ENCODE data around the gene FBXL7. TPM values are rescaled to one million over a fixed set of nuclear protein-coding genes. Genes with fewer than 3 reads are reported as not detected.

Gene FBXL7
- total and polyA plus RNA-seq, 2 donors (not counting 1 experiment from before 2014, with no cell fraction given) = not detected

- CTCF ChIA-PET = no interaction called here
- H3K4me3 Mint-ChIP-seq = no peak overlapping the region
- POLR2A ChIA-PET = no interaction called here
- no peak overlapping the region for H3K9ac ChIP-seq (ENCODE audit: low read length)
- no peak overlapping the region for H2AFZ ChIP-seq (ENCODE audit: insufficient read depth, low read depth, low read length, poor library complexity, severe bottlenecking)
- DNase-seq (no peak), ATAC-seq (ENCODE audit: low read depth) (no peak)
- no peak overlapping the region for H3K27ac Mint-ChIP-seq
- no peaks in the 10 kb centered on the region for H3K27me3 ChIP-seq (replicated peaks in 1 of 4; ENCODE audit: control extremely low read depth in 1 of 4, control insufficient read depth in 3 of 4, insufficient read depth in 4 of 4, low read length in 3 of 4)
- WGBS (ENCODE audit: insufficient coverage) = 38% methylated on average over 1 of the region's 3 CpGs
- peaks cover 0 to 9% (median 0%) of the 10 kb centered on the region in 3 donors for H3K9me3 ChIP-seq (ENCODE audit: control extremely low read depth in 1 of 3, control insufficient read depth in 2 of 3, insufficient read depth in 1 of 3, low read length in 2 of 3)
- no peaks in the 10 kb centered on the region for H4K20me1 ChIP-seq (ENCODE audit: control insufficient read depth, insufficient read depth, low read length, poor library complexity, severe bottlenecking)
- H3K27ac ChIP-seq (ENCODE audit: low read length in 2 of 2) = no peak overlapping the region
- TF ChIP-seq EZH2 (IDR thresholded peaks at IDR 0.05; ENCODE audit: borderline replicate concordance, insufficient read depth, low read depth, low read length, poor library complexity, severe bottlenecking) (no peak), CTCF (IDR thresholded peaks at IDR 0.05) (no peak)
- H3K4me1 Mint-ChIP-seq = no peaks in the 10 kb centered on the region
- H3K4me1 ChIP-seq (ENCODE audit: control insufficient read depth in 2 of 2, insufficient read depth in 2 of 2, low read length in 2 of 2) = no peaks in the 10 kb centered on the region
- intact Hi-C loops (cut with micrococcal nuclease) = no loop called here
- H3K4me2 ChIP-seq (replicated peaks; ENCODE audit: low read depth, low read length, poor library complexity, severe bottlenecking) = no peak overlapping the region
- no peaks in the 10 kb centered on the region for H3K9me3 Mint-ChIP-seq (ENCODE audit: insufficient read depth)
- no peak overlapping the region for H3K4me3 ChIP-seq (ENCODE audit: control extremely low read depth in 1 of 5, extremely low read depth in 1 of 5, insufficient read depth in 1 of 5, low read depth in 2 of 5, low read length in 4 of 5)
- no peaks in the 10 kb centered on the region for H3K27me3 Mint-ChIP-seq
- no peaks in the 10 kb centered on the region for H3K36me3 ChIP-seq (replicated peaks in 1 of 2; ENCODE audit: control extremely low read depth in 1 of 2, control insufficient read depth in 1 of 2, extremely low read depth in 1 of 2, insufficient read depth in 2 of 2, low read length in 1 of 2)
- H3K79me2 ChIP-seq (ENCODE audit: control insufficient read depth, insufficient read depth, low read length) = no peaks in the 10 kb centered on the region
Measured at GRCh38 chr5:15791859-15792258, 291.9 kb downstream of the FBXL7 start.

- Histone ChIP-seq H3K36me3 (replicated peaks in 1 of 2; ENCODE audit: control extremely low read depth in 1 of 2, control insufficient read depth in 1 of 2, extremely low read depth in 1 of 2, insufficient read depth in 2 of 2, low read length in 1 of 2) (no peaks in the 10 kb centered on the region), H3K4me2 (replicated peaks; ENCODE audit: low read depth, low read length, poor library complexity, severe bottlenecking) (no peak overlapping the region), H4K20me1 (ENCODE audit: control insufficient read depth, insufficient read depth, low read length, poor library complexity, severe bottlenecking) (no peaks in the 10 kb centered on the region), H3K79me2 (ENCODE audit: control insufficient read depth, insufficient read depth, low read length) (no peaks in the 10 kb centered on the region), H3K9ac (ENCODE audit: low read length) (no peak overlapping the region), H3K27me3 (replicated peaks in 1 of 4; ENCODE audit: control extremely low read depth in 1 of 4, control insufficient read depth in 3 of 4, insufficient read depth in 4 of 4, low read length in 3 of 4) (no peaks in the 10 kb centered on the region), H3K4me1 (ENCODE audit: control insufficient read depth in 2 of 2, insufficient read depth in 2 of 2, low read length in 2 of 2) (no peaks in the 10 kb centered on the region), H3K4me3 (ENCODE audit: control extremely low read depth in 1 of 5, extremely low read depth in 1 of 5, insufficient read depth in 1 of 5, low read depth in 2 of 5, low read length in 4 of 5) (no peak overlapping the region), H3K27ac (ENCODE audit: low read length in 2 of 2) (no peak overlapping the region), H3K9me3 (ENCODE audit: control extremely low read depth in 1 of 3, control insufficient read depth in 2 of 3, insufficient read depth in 1 of 3, low read length in 2 of 3) (peaks cover 0 to 5% (median 0%) of the 10 kb centered on the region in 3 donors), H2AFZ (ENCODE audit: insufficient read depth, low read depth, low read length, poor library complexity, severe bottlenecking) (no peak overlapping the region)
- POLR2A ChIA-PET = no interaction called here
- no peak for DNase-seq
- H3K4me1 Mint-ChIP-seq = no peaks in the 10 kb centered on the region
- intact Hi-C loops (cut with micrococcal nuclease) = no loop called here
- H3K27ac Mint-ChIP-seq = no peak overlapping the region
- WGBS (ENCODE audit: insufficient coverage) = 71% methylated on average over 2 of the region's 6 CpGs
- TF ChIP-seq EZH2 (IDR thresholded peaks at IDR 0.05; ENCODE audit: borderline replicate concordance, insufficient read depth, low read depth, low read length, poor library complexity, severe bottlenecking) = no peak
- no peak for TF ChIP-seq CTCF (IDR thresholded peaks at IDR 0.05)
- ATAC-seq (ENCODE audit: low read depth) = no peak
- H3K27me3 Mint-ChIP-seq = no peaks in the 10 kb centered on the region
- H3K4me3 Mint-ChIP-seq = no peak overlapping the region
- CTCF ChIA-PET = no interaction called here
- H3K9me3 Mint-ChIP-seq (ENCODE audit: insufficient read depth) = no peaks in the 10 kb centered on the region
Measured at GRCh38 chr5:15794052-15794985, 294.3 kb downstream of the FBXL7 start.

Data from B cell (primary cell).